Measurements from ENCODE around the gene TDRD12.
A peak's percentile ranks its signal among the peaks of the same experiment; 100 is the strongest.

- TF ChIP-seq ZNF138 (CRISPR knock-in tag; conservative IDR thresholded peaks at IDR 0.05) (no peak), FOXP4 (CRISPR knock-in tag; IDR thresholded peaks at IDR 0.05) (peak; percentile 78; the same call in 1 of the 2 replicates), JUN (CRISPR knock-in tag; IDR thresholded peaks at IDR 0.05) (peak; percentile 62; the same call in 1 of the 2 replicates), ZNF232 (CRISPR knock-in tag; IDR thresholded peaks at IDR 0.05) (peak; percentile 34; the same call in 1 of the 2 replicates), MXD4 (CRISPR knock-in tag; IDR thresholded peaks at IDR 0.05; ENCODE audit: borderline replicate concordance) (no peak), ETV6 (CRISPR knock-in tag; IDR thresholded peaks at IDR 0.05) (peak; percentile 38; the same call in 1 of the 2 replicates)
Measured at GRCh38 chr19:32676186-32676894, 43.2 kb upstream of the TDRD12 start.
